Frontal cortex (tissue), 1 donor: ENCODE measurements around the gene USE1. TPM values are rescaled to one million over a fixed set of nuclear protein-coding genes. Genes with fewer than 3 reads are reported as not detected.

Experiments used
- total RNA-seq: library from RNA; depleted of rRNA; stranded (reverse); fragments of >200 nt; gene quantifications from one replicate; pipeline ENCODE4 v1.2.3, GENCODE V29; 2014

USE1 gene
- total RNA-seq, 1 donor from 2014 or later, result 15.1 TPM

Other genes starting within 250 kb of the USE1 start
- gene CPAMD8, start 188.5 kb upstream of the USE1 start, total RNA-seq, result 4.9 TPM
- 2.0 TPM for gene HAUS8, start 139.9 kb upstream of the USE1 start, total RNA-seq
- gene MYO9B, start 139.6 kb upstream of the USE1 start, total RNA-seq, result 21.2 TPM
- 0.82 TPM for gene OCEL1, start 10.9 kb downstream of the USE1 start, total RNA-seq
- gene NR2F6, start 30.6 kb downstream of the USE1 start, total RNA-seq, result 9.8 TPM
- 0.82 TPM for gene USHBP1, start 49.4 kb downstream of the USE1 start, total RNA-seq
- gene BABAM1, start 52.1 kb downstream of the USE1 start, total RNA-seq, result 66.9 TPM
- 0.82 TPM for gene ANKLE1, start 66.5 kb downstream of the USE1 start, total RNA-seq
- 20.4 TPM for gene ABHD8, start 88.1 kb downstream of the USE1 start, total RNA-seq
- 11.4 TPM for gene MRPL34, start 90.5 kb downstream of the USE1 start, total RNA-seq
- gene DDA1, start 94.2 kb downstream of the USE1 start, total RNA-seq, result 10.2 TPM
- gene ANO8, start 119.5 kb downstream of the USE1 start, total RNA-seq, result 20.0 TPM
- 11.8 TPM for gene GTPBP3, start 122.2 kb downstream of the USE1 start, total RNA-seq
- under 0.01 TPM for gene PLVAP, start 162.0 kb downstream of the USE1 start, total RNA-seq
- not detected for gene CCDC194, start 178.8 kb downstream of the USE1 start, total RNA-seq
- 1.6 TPM for gene BST2, start 190.3 kb downstream of the USE1 start, total RNA-seq
- 17.5 TPM for gene MVB12A, start 204.7 kb downstream of the USE1 start, total RNA-seq
- 0.82 TPM for gene TMEM221, start 233.3 kb downstream of the USE1 start, total RNA-seq
- not detected for gene NXNL1, start 245.6 kb downstream of the USE1 start, total RNA-seq